HEK293 (cell line): ENCODE measurements around the gene PRKAG2.
A peak's percentile ranks its signal among the peaks of the same experiment; 100 is the strongest.

Experiments used
- CTCF ChIA-PET: fragments of 350-600 bp; formaldehyde crosslinking; extraction: SDS; loops from one replicate; lab custom pipeline; 2021; ENCODE audit warnings: antibody characterized with exemption; lab: Yijun Ruan, JAX
- POLR2A ChIA-PET: fragments of 300-600 bp; formaldehyde crosslinking; extraction: SDS; loops from one replicate; lab custom pipeline; 2020; ENCODE audit warnings: antibody characterized with exemption, inconsistent platforms; lab: Yijun Ruan, JAX
- H3K27ac ChIP-seq: fragments of 200-500 bp; sonication (Bioruptor generic); 2 replicates; pipeline ENCODE4 v1.5.1; 2014; ENCODE audit warnings: low read depth, low read length, control low read depth, inconsistent platforms; ENCODE audit errors: extremely low read depth
- H3K36me3 ChIP-seq, 2 experiments: fragments of 200-500 bp in 1 of 2; sonication (Bioruptor generic) in 1 of 2; 1 replicate in 1 of 2; 2 replicates in 1 of 2; pipeline ENCODE4 v1.5.1; 2014 to 2017; ENCODE audit warnings: inconsistent platforms in 2 of 2, low read length in 2 of 2; ENCODE audit not compliant: control insufficient read depth in 2 of 2, insufficient read depth in 1 of 2
- H3K4me1 ChIP-seq: fragments of 200-500 bp; sonication (Bioruptor generic); 2 replicates; pipeline ENCODE4 v1.5.1; 2014; ENCODE audit warnings: mild to moderate bottlenecking, low read length, inconsistent platforms; ENCODE audit not compliant: control insufficient read depth, insufficient read depth
- H3K4me3 ChIP-seq: 2 replicates; pipeline ENCODE4 v1.5.1; 2011; ENCODE audit warnings: low read depth, mild to moderate bottlenecking, control low read depth, low read length, moderate library complexity
- H3K9me3 ChIP-seq: fragments of 200-500 bp; sonication (Bioruptor generic); 2 replicates; pipeline ENCODE4 v1.5.1; 2014; ENCODE audit warnings: low read depth, low read length, inconsistent platforms; ENCODE audit not compliant: control insufficient read depth, insufficient read depth
- CTCF ChIP-seq: fragments of 450-650 bp; formaldehyde crosslinking; IDR thresholded peaks from 2 replicates; pipeline ENCODE4 v1.5.1; 2016; ENCODE audit warnings: missing biosample characterization, missing genetic modification characterization
- PRDM4 ChIP-seq: fragments of 450-650 bp; formaldehyde crosslinking; IDR thresholded peaks from 2 replicates; pipeline ENCODE4 v1.5.1; 2017; ENCODE audit warnings: missing biosample characterization, missing genetic modification characterization
- SCRT2 ChIP-seq: fragments of 450-650 bp; formaldehyde crosslinking; IDR thresholded peaks from 2 replicates; pipeline ENCODE4 v1.5.1; 2016; ENCODE audit warnings: missing biosample characterization, missing genetic modification characterization
- WT1 ChIP-seq: fragments of 450-650 bp; formaldehyde crosslinking; IDR thresholded peaks from 2 replicates; pipeline ENCODE4 v1.5.1; 2016; ENCODE audit warnings: missing biosample characterization, missing genetic modification characterization
- YY1 ChIP-seq: fragments of 450-650 bp; formaldehyde crosslinking; IDR thresholded peaks from 2 replicates; pipeline ENCODE4 v1.5.1; 2018; ENCODE audit warnings: missing biosample characterization, missing genetic modification characterization
- ZBTB10 ChIP-seq: fragments of 450-650 bp; formaldehyde crosslinking; IDR thresholded peaks from 2 replicates; pipeline ENCODE4 v1.5.1; 2016; ENCODE audit warnings: missing biosample characterization, missing genetic modification characterization
- ZBTB11 ChIP-seq: fragments of 450-650 bp; formaldehyde crosslinking; conservative IDR thresholded peaks from 2 replicates; pipeline ENCODE4 v1.5.1; 2016; ENCODE audit warnings: low read depth, missing biosample characterization, missing genetic modification characterization
- ZBTB26 ChIP-seq: fragments of 450-650 bp; formaldehyde crosslinking; optimal IDR thresholded peaks from 2 replicates; pipeline ENCODE3; 2016; ENCODE audit warnings: missing biosample characterization, mild to moderate bottlenecking, missing genetic modification characterization
- ZEB2 ChIP-seq: fragments of 450-650 bp; formaldehyde crosslinking; IDR thresholded peaks from 2 replicates; pipeline ENCODE4 v1.5.1; 2016; ENCODE audit warnings: missing biosample characterization, missing genetic modification characterization
- ZIC2 ChIP-seq: fragments of 450-650 bp; formaldehyde crosslinking; IDR thresholded peaks from 2 replicates; pipeline ENCODE4 v1.5.1; 2016; ENCODE audit warnings: missing biosample characterization, missing genetic modification characterization
- ZNF121 ChIP-seq: fragments of 450-650 bp; formaldehyde crosslinking; IDR thresholded peaks from 2 replicates; pipeline ENCODE4 v1.5.1; 2016; ENCODE audit warnings: missing biosample characterization, missing genetic modification characterization
- ZNF140 ChIP-seq: fragments of 450-650 bp; formaldehyde crosslinking; IDR thresholded peaks from 2 replicates; pipeline ENCODE4 v1.5.1; 2016; ENCODE audit warnings: missing biosample characterization, missing genetic modification characterization
- ZNF311 ChIP-seq: fragments of 450-650 bp; formaldehyde crosslinking; IDR thresholded peaks from 2 replicates; pipeline ENCODE4 v1.5.1; 2017; ENCODE audit warnings: missing biosample characterization, missing genetic modification characterization, borderline replicate concordance
- ZNF335 ChIP-seq: fragments of 450-650 bp; formaldehyde crosslinking; conservative IDR thresholded peaks from 2 replicates; pipeline ENCODE4 v1.5.1; 2016; ENCODE audit warnings: missing biosample characterization, missing genetic modification characterization
- ZNF362 ChIP-seq: fragments of 450-650 bp; formaldehyde crosslinking; IDR thresholded peaks from 2 replicates; pipeline ENCODE4 v1.5.1; 2016; ENCODE audit warnings: missing biosample characterization, missing genetic modification characterization
- ZNF366 ChIP-seq: fragments of 450-650 bp; formaldehyde crosslinking; conservative IDR thresholded peaks from 2 replicates; pipeline ENCODE4 v1.5.1; 2016; ENCODE audit warnings: missing biosample characterization, missing genetic modification characterization
- ZNF571 ChIP-seq: fragments of 450-650 bp; formaldehyde crosslinking; IDR thresholded peaks from 2 replicates; pipeline ENCODE4 v1.5.0; 2017; ENCODE audit warnings: missing biosample characterization, missing genetic modification characterization
- ZNF621 ChIP-seq: fragments of 450-650 bp; formaldehyde crosslinking; IDR thresholded peaks from 2 replicates; pipeline ENCODE4 v1.5.1; 2017; ENCODE audit warnings: missing biosample characterization, missing genetic modification characterization
- ZNF830 ChIP-seq: fragments of 450-650 bp; IDR thresholded peaks from 2 replicates; pipeline ENCODE4 v1.5.0; 2018; ENCODE audit warnings: missing biosample characterization, missing genetic modification characterization, low read depth, mild to moderate bottlenecking, moderate library complexity

PRKAG2 gene

GRCh38 chr7:151877911-151878835 is 1.3 kb upstream of the PRKAG2 start (continued):
- no peak for TF ChIP-seq ZNF366 (tag by site-specific recombination)

GRCh38 chr7:151875942-151876898 is 695 bp downstream of the PRKAG2 start:
- ChIA-PET POLR2A (interaction anchor here (0.6 kb wide), 1 partner anchor 416 kb away, joined by 3 read pairs; no protein-coding TSS in a partner anchor), CTCF (interaction anchor here (0.6 kb wide), 1 partner anchor 8 kb away, joined by 3 read pairs; no protein-coding TSS in a partner anchor)
- Histone ChIP-seq H3K27ac (peak overlapping the region; percentile 84), H3K4me3 (peak overlapping the region; percentile 62), H3K4me1 (no peaks in the 10 kb centered on the region), H3K36me3 (no peaks in the 10 kb centered on the region), H3K9me3 (no peaks in the 10 kb centered on the region)
- TF ChIP-seq ZNF140 (no peak), YY1 (no peak), ZNF311 (tag by site-specific recombination) (no peak), ZBTB10 (tag by site-specific recombination) (peak; percentile 89), ZNF830 (tag by site-specific recombination) (no peak), SCRT2 (tag by site-specific recombination) (no peak), ZNF621 (tag by site-specific recombination) (no peak), ZNF121 (tag by site-specific recombination) (0 out of 2 replicates have a peak, but pooled peaks have one; percentile 15), PRDM4 (tag by site-specific recombination) (peak; percentile 71), WT1 (0 out of 2 replicates have a peak, but pooled peaks have one; percentile 33), ZNF571 (tag by site-specific recombination) (no peak), ZBTB26 (tag by site-specific recombination) (peak; percentile 97), CTCF (tag by site-specific recombination) (peak; percentile 32), ZNF335 (peak; percentile 83), ZEB2 (tag by site-specific recombination) (peak; percentile 76), ZBTB11 (tag by site-specific recombination) (peak; percentile 58; the same call in 1 of the 2 replicates), ZIC2 (tag by site-specific recombination) (peak; percentile 82), ZNF362 (tag by site-specific recombination) (no peak)
